ENCODE results near the gene PIEZO1. TPM values are rescaled to one million over a fixed set of nuclear protein-coding genes. Genes with fewer than 3 reads are reported as not detected.

Gene PIEZO1
- total and polyA plus RNA-seq, 9 of the 15 experiments (the other 6 are each of a cell fraction or from before 2014, with no cell fraction given), result 3.6 to 432 (median 131) TPM

- TF ChIP-seq FOXM1 (IDR thresholded peaks at IDR 0.05; ENCODE audit: low read depth) (no peak), FOXM1 (CRISPR knock-in tag; IDR thresholded peaks at IDR 0.05; ENCODE audit: low read depth) (no peak), ELF2 (CRISPR knock-in tag; IDR thresholded peaks at IDR 0.05) (0 out of 2 replicates have a peak, but pooled peaks have one; percentile 34), MLX (CRISPR knock-in tag; conservative IDR thresholded peaks at IDR 0.05) (no peak), SAP30 (IDR thresholded peaks at IDR 0.05; ENCODE audit: borderline replicate concordance, insufficient read depth, low read depth, low read length, poor library complexity, severe bottlenecking) (no peak), NRF1 (conservative IDR thresholded peaks at IDR 0.05 in 1 of 2, IDR thresholded peaks at IDR 0.05 in 1 of 2) (no peak), CEBPG (CRISPR knock-in tag; IDR thresholded peaks at IDR 0.05) (peak; percentile 77), CEBPG (tag; conservative IDR thresholded peaks at IDR 0.05 in 1 of 2, IDR thresholded peaks at IDR 0.05 in 1 of 2) (peak; percentile 82 to 90), E2F1 (CRISPR knock-in tag; IDR thresholded peaks at IDR 0.05) (no peak), ARID1B (IDR thresholded peaks at IDR 0.05) (0 out of 2 replicates have a peak, but pooled peaks have one; percentile 14), GABPA (tag; conservative IDR thresholded peaks at IDR 0.05; ENCODE audit: low read depth) (peak; percentile 52; the same call in 1 of the 2 replicates), SMARCA4 (IDR thresholded peaks at IDR 0.05) (peak; percentile 39; the same call in 1 of the 2 replicates), ZBTB9 (CRISPR knock-in tag; IDR thresholded peaks at IDR 0.05) (0 out of 2 replicates have a peak, but pooled peaks have one; percentile 6), TSHZ1 (CRISPR knock-in tag; IDR thresholded peaks at IDR 0.05) (no peak), BCL6 (CRISPR knock-in tag; IDR thresholded peaks at IDR 0.05) (no peak), THAP12 (CRISPR knock-in tag; IDR thresholded peaks at IDR 0.05) (0 out of 2 replicates have a peak, but pooled peaks have one; percentile 39), SP1 (CRISPR knock-in tag; IDR thresholded peaks at IDR 0.05) (no peak)
Measured at GRCh38 chr16:88812513-88813268, 27.7 kb upstream of the PIEZO1 start (continued).
